Ramos (cell line): ENCODE measurements around the gene THAP4.
"Not testable (repeated sequence)": the region's sequence is repeated elsewhere in the genome, so short reads cannot be mapped to it uniquely, and the experiment has no call there.

Experiments used
- in situ Hi-C: fragments of 300-500 bp; cut with MboI; formaldehyde crosslinking; loops from one replicate; pipeline ENCODE4 v1.14.3; 2022; ENCODE audit warnings: low sequenced_read_pairs; ENCODE audit not compliant: unreplicated experiment

THAP4 gene

DNA sequence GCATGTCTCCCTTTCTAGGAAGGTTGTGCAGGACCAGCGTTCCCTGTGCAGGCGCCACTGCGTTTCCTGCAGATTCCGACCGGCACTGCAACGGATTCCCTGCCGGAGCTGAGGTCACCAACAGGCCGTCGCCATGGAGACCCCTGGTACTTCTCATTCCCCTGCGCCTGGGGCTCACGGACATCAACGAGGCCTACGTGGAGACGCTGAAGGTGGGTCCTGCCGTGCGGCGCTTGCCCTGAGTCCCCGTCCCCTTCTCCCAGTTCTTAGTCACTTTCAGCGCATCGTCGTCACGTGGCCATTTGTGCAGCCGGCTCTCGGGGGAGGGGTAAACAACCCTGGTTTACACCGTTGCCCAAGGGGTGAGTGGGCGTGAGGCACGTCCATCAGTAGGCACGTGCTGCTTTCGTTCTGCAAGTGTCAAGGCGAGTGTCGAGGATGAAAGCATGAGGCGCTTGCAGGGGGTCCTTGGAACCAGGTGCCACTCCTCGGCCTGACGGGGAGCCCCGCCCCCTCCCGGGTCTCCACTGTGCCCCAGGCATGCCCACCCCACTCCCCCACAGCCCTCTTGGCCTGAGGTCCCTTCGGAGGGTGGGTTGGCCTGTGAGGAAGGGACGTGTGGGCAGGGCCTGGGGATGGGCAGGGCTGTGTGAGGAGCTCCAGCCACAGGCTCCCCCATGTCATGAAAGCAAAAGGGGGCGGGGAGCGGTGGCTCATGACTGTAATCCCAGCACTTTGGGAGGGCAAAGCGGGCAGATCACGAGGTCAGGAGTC, 29.9 kb upstream of the THAP4 start:
- in situ Hi-C loops, result no loop called here

DNA sequence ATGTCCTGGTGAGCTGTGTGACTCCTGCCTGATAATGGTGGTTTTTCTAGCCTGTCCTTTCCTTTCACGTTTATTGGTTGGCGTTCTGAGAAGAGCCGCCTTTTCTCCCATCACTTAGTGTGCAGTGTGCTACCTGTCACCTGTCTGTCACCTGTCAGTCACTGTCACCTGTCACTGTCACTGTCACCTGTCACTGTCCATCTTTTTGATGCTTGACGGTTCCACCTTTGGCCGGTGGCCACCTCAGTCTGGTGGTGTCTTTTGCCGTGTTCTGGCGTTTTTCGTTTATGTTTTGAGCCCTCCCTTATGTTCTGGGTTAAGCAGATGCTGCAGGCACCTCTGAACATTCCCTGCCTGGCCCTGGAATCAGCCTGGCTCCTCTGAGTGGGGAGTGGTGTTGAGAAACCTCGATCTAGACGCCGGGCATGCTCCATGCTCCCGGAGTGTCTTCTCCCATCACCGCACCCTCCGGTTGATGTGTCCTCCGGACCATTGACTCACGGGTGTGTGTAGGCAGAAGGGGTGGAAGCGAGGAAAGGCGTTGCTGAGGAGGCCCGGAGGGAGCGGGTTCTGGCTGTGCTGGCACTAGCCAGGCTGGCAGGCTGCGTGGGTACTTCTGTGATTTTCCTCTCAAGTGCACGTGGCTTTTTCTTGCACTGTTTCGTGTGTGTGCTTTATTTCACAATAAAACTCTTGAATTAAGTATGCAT, 28.9 kb upstream of the THAP4 start:
- in situ Hi-C loops, result no loop called here

DNA sequence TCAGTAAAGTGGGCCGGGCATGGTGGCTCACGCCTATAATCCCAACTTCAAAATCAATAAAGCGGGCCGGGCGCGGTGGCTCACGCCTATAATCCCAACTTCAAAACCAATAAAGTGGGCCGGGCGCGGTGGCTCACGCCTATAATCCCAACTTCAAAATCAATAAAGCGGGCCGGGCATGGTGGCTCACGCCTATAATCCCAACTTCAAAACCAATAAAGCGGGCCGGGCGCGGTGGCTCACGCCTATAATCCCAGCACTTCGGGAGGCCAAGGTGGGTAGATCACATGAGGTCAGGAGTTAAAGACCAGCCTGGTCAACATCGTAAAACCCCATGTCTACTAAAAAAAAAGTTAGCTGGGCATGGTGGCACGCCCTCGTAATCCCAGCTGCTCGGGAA, 25.8 kb upstream of the THAP4 start:
- in situ Hi-C loops, result not testable (repeated sequence)

DNA sequence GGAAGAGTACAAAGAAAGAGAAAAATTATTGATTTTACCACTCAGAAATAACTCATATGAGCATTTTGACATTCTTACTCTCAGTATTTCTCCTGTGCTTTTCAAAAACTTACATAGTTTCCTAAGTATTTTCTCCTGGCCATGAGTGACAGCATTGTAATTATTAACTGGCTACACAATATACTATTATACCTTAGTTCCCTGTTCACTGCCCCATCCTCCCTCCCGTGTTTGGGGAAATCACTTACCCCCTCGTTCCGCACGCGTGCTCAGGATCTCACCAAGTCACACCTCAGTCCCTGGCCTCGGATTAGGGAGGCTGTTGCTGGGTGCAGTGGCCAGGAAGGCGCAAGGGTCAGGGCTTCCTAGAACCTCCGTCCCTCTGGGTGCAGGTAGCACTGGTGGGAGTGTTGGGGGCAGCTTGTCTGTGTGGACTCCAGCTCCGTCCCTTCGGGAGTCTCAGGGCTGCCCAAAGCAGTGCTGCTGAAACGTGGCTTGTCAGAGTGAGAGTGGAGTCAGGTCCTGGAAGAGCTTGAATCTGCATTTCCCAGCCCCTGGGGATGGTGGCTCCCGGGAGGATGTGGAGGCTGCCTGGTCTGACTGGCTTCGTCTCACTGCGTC, 23.7 kb upstream of the THAP4 start:
- in situ Hi-C loops, result no loop called here

DNA sequence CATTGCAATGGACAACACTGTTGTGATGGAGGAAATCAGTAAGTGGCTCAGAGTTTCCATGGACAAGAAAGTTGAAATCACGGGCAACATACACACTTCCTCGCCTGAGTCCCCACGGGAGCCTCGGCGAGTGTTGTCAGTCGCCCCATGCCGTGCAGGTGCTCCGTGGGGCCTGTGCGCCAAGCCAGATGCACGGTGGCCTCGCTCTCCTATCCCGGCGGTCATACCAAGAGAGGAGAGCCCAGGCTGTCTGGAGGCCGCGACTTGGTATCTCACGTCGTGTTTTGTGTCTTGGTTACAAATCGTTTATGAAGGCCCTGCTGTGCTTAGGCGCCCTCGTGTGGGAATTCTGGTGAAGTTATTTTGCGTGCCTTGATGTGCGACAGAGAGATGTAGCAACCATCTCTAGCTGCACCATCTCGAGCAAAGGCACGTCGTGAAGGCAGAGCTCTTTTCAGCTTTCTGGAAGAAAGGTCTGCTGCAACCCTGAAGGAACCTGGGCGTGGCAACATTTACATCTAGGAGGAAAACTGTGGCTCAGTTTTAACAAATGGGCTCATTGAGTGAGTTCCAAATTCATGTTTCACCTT, 22.3 kb upstream of the THAP4 start:
- in situ Hi-C loops, result no loop called here

DNA sequence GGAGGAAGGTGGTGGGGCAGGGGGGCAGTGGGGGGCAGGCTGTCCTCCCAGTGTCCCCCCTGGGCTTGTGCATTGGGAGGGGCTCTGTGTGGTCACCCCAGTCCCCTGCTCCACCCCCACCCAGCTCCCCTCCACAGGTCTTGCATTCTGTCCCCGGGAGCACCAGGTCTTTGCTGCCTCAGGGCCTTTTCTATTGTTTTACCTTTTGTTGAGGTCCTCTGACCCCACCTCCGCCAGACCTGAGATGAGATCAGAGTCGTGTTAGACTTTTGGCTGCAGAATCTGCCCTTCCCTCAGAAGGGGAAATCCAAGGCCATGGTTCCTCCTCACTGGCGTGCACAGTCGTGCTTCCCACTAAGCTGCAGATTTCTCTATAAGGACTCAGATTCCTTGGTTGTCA, 21.3 kb upstream of the THAP4 start:
- in situ Hi-C loops, result no loop called here

DNA sequence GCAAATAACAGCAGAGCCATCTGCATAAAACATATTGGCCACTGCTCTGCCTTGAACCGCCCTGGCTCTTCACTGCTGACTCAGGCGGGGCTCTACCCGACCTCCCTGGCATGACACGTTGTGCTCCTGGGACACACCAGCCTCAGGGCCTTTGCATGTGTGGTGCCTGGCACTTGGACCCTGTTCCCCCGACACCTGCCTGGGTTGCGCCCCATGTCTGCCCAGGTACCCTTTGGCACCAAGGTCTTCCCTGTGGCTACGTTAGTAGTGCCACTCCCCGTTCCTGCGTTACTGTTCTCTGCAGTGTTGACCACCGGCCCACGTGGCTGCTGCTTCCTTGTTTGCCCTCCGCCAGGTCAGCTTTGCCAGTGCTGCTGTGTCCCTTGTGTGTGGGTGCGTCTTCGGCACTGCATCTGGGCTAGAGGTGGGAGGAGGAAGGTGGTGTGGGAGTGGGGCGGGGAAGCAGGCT, 20.9 kb upstream of the THAP4 start:
- in situ Hi-C loops, result no loop called here

DNA sequence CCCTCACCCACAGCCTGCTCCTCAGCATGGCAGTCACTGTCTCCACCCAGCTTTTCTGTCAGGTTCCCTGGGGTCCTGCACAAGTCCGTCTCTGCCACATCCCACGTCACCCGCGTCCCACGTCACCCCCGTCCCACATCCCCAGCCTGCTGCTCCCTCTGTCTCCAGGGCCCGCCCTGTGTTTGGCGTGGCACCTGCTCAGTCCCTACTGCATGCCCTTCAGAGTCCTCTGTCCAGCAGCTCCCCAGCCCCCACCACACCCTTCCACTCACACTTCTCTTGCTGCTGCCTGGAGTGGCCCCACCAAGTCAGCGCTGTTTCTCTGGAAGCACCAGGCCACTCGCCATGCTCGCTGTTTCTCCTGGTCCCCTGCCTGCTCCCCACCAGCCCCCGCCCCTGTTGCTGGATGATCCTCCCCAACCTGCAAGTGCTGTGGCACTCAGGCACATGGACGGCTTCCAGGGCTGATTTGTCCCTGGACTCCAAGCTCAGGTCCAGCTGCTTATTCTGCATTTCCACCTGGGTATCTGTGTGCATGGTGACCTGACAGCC, 19.3 kb upstream of the THAP4 start:
- in situ Hi-C loops, result no loop called here

DNA sequence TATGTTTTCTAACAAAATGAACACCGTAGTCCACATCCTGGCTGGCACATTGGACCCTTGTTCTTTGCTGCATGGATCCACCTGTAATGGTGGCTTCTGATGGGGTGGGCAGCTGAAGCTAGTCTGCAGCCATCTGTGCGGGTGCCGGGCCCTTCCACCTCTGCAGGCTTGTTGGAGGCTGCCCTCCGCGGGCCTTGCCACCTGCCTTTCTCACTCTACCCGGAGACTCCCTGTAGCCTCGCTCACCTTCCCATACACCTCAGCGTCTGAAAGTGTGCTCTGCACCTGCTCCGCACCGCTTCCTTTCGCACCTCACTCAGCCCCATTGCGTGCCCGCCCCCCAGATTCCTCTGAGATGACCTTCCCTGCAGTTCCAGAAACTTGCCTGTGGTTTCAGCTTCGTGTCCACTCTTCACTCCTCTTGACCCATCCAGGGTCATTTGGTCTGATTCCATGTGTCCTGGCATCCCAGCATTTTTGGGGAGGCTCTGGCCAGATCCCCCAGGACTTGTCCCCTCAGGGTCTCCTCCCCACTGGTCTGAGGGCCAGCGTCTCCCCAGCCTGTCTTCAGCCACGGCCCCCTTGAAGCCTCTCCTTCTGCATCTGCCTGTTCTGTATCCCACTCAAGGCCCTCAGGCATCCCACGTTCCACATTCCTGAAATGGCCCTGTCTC, 18.7 kb upstream of the THAP4 start:
- in situ Hi-C loops, result no loop called here

DNA sequence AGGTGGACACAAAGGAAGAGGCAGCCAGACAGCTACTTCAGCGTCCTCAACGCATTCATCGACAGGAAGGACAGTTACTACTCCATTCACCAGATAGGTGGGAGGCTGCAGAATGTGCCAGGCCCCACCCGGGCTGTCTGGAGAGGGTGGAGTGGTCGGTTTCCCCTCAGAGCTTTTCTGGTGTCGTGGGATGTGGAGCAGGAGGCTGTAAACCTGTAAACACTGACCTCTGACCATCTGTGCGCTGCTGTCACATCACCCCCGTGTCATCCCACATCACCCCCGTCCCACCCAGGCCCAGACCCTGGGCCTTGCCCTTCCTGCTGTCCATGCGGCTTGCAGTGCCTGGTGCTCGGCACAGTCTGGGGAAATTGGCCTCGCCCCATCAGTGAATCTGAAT, 17.6 kb upstream of the THAP4 start:
- in situ Hi-C loops, result no loop called here

DNA sequence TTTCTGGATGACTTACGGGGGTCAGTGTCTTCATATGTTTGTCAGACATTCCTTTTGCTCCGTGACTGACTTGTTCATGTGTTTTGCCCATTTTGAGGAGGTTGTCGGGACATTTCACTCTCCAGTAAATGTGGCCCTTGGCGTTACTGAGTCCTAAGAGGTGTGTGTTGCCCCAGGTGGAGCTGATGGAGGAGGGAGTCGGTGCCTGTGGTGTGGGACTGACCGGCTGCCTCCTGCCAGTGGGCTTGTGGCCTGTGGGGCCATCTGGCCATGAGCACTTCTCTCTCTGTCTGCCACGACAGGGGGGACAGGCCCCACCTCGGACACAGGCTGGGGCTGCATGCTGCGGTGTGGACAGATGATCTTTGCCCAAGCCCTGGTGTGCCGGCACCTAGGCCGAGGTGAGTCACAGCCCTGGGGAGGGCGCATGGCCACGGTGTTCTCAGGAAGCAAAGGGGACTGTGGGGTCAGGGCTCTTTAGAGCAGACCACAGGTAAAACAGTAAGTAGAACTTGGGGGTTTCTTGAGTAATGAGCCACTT, 16.3 kb upstream of the THAP4 start:
- in situ Hi-C loops, result no loop called here

DNA sequence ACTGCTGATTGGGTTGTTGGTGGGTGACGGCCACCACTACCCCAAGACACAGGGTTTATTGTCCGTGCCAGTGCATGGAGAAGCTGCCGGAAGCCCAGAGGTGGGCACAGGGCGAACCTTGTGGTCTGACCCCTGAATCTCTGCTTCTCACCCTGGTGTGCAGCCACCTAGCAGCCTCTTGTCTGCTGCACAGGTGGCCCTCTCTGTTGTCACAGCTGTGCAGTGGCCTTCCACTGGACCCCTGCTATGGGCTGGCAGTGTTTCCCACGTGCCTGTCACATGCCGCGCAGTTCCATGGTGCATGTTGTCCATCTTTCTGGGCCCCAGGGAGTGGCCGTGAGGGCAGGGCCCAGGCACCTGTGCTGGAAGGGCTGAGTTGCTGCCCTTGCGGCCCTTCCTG, 15.8 kb upstream of the THAP4 start:
- in situ Hi-C loops, result no loop called here

DNA sequence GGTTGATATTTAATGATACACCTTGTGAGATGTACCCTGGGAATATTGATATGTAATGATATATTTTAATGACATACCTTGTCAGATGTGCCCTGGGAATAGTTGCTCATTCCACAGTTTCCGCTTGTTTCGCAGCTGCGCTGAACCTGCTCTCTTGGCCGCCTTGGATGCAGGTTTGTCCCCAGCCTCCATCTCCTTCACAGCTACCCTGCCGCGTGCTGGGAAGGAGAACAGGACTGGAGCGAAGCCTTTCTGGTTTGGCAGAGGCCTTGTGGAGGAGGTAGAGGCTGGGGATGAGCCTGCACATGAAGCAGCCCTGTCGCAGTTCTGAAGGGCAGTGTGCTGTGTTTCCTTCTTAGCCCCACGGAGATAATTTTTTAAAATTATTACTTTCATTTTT, 15.2 kb upstream of the THAP4 start:
- in situ Hi-C loops, result no loop called here

DNA sequence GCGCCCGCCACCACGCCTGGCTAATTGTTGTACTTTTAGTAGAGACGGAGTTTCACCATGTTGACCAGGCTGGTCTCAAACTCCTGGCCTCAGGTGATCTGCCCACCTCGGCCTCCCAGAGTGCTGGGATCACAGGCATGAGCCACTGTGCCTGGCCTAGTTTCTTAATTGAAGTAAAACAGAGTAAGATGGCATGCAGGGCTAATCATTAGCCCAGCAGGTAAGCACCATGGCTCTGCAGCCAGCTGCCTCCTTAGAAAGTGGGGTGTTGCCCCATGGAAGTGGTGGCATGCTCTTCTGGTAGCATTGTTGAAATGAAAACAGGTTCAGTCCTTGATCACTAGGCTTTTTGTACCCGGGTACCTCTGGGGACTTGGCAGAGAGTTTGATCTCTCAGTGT, 13.0 kb upstream of the THAP4 start:
- in situ Hi-C loops, result no loop called here

DNA sequence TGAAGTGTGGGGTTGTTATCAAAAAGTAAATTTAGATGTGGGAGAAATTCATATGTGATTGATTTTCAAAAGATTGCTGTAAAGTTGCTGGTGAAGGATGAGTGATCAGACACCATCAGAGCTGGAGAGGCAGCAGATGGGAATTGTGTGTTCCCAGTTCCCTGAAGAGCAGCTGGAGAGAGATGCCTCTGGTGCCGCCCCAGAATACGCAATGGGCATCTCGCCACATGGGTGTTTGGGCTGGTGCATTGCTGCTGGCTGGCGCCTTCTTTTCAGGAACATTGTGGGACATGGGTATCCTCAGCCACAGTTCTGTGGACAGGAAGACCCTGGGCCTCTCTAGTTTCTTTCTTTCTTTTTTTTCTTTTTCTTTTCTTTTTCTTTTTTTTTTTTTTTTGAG, 12.4 kb upstream of the THAP4 start:
- in situ Hi-C loops, result no loop called here

DNA sequence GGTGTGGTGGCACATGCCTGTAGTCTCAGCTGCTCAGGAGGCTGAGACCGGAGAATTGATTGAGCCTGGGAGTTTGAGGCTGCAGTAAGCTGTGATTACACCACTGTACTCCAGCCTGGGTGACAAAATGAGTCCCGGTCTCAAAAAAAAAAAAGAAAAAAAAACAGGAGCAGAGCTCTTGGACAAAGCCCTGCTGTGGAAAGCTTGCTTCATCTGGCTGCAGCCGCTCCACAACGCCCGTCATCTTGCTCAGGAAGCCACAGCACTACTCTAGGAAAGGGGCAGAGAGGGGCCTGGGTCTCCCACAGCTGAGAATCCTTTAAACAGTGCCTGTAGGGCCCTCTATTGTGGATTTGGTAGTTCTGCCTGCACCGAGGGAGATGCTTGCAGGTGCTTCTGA, 11.5 kb upstream of the THAP4 start:
- in situ Hi-C loops, result no loop called here

DNA sequence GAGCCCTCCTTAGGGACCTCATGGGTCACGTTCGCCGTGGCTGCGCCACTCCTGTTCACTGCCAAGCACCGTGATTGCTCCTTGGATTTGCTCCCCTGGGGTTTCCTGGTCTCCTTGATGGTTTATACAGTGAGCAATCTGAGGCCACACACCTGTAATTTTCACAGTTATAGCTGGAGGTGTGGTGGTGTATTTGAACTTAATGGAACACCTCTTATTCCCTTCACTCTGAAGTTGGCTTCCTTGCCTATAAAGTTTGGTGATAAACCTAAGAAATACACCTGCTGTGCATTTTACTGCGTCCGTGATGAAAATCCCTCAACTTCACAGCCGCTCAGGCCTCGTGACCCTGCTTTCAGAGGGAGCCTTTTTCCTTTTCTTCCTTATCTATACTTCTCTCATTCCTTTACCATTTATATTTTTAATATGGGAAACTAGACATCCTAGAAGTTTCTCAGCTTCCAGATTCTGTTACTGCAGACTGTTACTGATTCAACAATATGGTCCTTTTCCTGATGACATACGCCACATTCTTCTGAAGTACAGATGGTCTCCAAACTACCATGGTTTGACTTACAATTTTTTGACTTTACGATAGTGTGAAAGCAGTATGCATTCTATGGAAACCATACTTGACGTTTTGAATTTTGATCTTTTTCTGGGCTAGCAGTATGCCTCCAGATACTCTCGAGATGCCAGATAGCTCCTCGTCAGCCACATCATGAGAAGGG, 9.1 kb upstream of the THAP4 start:
- in situ Hi-C loops, result no loop called here

DNA sequence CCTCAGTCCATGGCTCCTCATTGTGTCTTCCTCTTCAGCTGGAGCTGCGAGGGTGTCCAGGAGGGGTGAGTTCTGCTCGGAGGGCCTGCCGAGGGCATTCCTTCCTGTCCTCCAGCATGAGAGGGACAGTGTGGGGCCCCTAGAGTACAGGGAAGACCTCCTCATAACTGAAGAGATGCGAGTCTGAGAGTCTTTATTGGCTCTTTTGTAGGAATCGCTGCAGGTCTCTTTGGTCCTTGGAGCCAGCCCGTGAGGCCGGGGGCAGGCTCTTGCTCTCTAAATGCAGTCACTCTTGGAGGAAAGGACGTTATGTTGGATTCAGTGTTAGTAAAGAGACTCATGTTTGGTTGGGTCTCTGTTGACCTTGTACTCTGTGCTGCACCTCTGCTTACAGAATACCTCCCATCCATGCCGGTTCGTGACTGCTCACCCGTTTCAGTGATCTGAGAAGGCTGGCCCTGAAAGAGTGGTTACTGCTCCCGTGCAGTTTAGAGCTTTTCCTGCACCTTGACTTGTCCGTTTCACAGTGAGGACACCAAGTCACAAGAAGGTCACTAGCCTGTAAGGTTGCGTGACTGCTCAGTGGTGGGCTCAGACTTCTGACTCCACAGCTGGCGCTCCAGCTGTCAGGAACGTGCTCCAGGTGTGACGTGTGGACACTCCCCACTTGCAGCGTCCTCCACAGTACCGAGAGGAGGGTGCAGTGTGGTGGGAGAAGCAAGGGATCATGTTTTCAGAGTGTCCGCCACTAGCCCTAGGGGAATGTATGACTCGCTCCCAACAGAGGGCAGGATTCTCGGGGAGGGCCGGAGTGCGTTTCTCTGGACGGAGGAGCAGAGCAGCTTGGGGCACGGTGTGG, 8.3 kb upstream of the THAP4 start:
- in situ Hi-C loops, result no loop called here
